T-helper 17 cell (primary cell): ENCODE measurements around the gene CCNK. TPM values are rescaled to one million over a fixed set of nuclear protein-coding genes. Genes with fewer than 3 reads are reported as not detected.

Source experiments
- ATAC-seq: fragments of 150-1000 bp; cut with Tn5 transposase; 2 replicates; pipeline ENCODE4 v1.10.0; 2021; ENCODE audit warnings: mild to moderate bottlenecking, moderate library complexity
- DNase-seq, 3 donors: peaks; one replicate each; pipeline versions ENCODE4 v3.0.0 to v3.0.0-alpha.2; 2020 to 2021
- H3K9me3 ChIP-seq: one replicate; pipeline ENCODE4 v1.7.0; 2013; ENCODE audit warnings: low read length, mild to moderate bottlenecking; ENCODE audit not compliant: control insufficient read depth, poor library complexity, severe bottlenecking
- H3K27ac Mint-ChIP-seq: one replicate; pipeline ENCODE4 v1.8.0; 2022; ENCODE audit warnings: mild to moderate bottlenecking, moderate library complexity, mixed read lengths
- H3K27me3 Mint-ChIP-seq: one replicate; pipeline ENCODE4 v1.8.0; 2022; ENCODE audit warnings: mixed read lengths
- H3K36me3 Mint-ChIP-seq: one replicate; pipeline ENCODE4 v1.8.0; 2022; ENCODE audit warnings: low read depth, mixed read lengths
- H3K4me1 Mint-ChIP-seq: one replicate; pipeline ENCODE4 v1.8.0; 2022; ENCODE audit warnings: mild to moderate bottlenecking, mixed read lengths
- H3K4me3 Mint-ChIP-seq: one replicate; pipeline ENCODE4 v1.8.0; 2022; ENCODE audit warnings: mild to moderate bottlenecking, moderate library complexity, mixed read lengths
- total RNA-seq, 4 donors: library from RNA in 2 of 4; stranded (reverse) in 2 of 4; gene quantifications; one replicate each; pipeline ENCODE4 v1.2.3 and lab custom pipeline; 2022 to 2026

CCNK gene
- total RNA-seq, 2 donors from 2014 or later = 138 to 141 TPM

GRCh38 chr14:99541677-99542470 is 60.7 kb downstream of the CCNK start:
- Mint-ChIP-seq H3K36me3 (no peaks in the 10 kb centered on the region), H3K4me3 (no peak overlapping the region), H3K27me3 (no peaks in the 10 kb centered on the region), H3K4me1 (peaks cover 22% of the 10 kb centered on the region), H3K27ac (no peak overlapping the region)
- H3K9me3 ChIP-seq = no peaks in the 10 kb centered on the region
- ATAC-seq = no peak
- no peak for DNase-seq

DNA sequence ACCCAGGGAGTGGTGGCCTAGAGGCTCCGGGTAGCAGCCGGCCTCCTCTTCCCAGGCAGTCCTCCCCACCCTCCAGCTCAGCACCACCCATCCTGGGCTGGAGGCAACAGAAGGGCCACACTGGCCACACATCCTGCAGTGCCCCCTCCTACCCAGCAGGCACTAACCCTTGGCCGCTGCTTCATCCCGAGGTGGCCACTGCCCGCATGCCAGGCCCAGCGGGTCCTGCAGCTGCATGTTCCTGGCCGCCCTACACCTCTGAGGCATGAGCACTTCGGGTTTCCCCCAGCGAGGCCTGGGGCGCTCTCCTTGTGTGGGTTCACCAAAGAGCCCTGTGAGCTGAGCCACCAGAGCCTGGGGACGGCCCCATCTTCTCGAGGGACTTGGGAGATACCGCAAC is 61.4 kb downstream of the CCNK start:
- Mint-ChIP-seq H3K27ac (peak overlapping the region; percentile 16), H3K4me3 (no peak overlapping the region), H3K4me1 (peaks cover 22% of the 10 kb centered on the region), H3K36me3 (no peaks in the 10 kb centered on the region), H3K27me3 (no peaks in the 10 kb centered on the region)
- ATAC-seq = no peak
- DNase-seq = no peak
- no peaks in the 10 kb centered on the region for H3K9me3 ChIP-seq

DNA sequence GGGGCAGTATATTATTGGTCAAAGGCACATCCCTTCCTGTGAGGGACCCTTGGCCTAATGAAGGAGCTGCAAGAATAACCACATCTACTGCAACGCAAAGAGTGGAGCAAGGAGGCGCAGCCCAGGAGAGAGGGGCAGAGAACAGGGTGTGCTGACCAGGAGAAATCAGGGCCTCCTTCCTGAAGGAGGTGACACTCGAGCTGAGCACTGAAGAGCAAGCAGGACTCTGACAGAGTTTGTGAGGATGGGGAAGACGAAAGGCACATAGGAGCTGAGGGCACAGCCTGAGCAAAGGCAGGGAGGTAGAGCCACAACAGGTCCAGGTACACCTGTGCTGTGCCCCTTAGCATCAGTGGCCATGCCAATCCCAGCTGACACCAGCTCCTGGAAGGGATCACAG is 62.2 kb downstream of the CCNK start:
- Mint-ChIP-seq H3K4me3 (no peak overlapping the region), H3K27ac (peak overlapping the region; percentile 16), H3K27me3 (no peaks in the 10 kb centered on the region), H3K4me1 (peaks cover 25% of the 10 kb centered on the region), H3K36me3 (no peaks in the 10 kb centered on the region)
- H3K9me3 ChIP-seq = no peaks in the 10 kb centered on the region
- ATAC-seq (no peak), DNase-seq (no peak)

- H3K36me3 Mint-ChIP-seq = no peaks in the 10 kb centered on the region
- H3K9me3 ChIP-seq = no peaks in the 10 kb centered on the region
- peaks cover 27% of the 10 kb centered on the region for H3K4me1 Mint-ChIP-seq
- no peak for DNase-seq
- H3K4me3 Mint-ChIP-seq = no peak overlapping the region
- no peak overlapping the region for H3K27ac Mint-ChIP-seq
- no peak for ATAC-seq
- H3K27me3 Mint-ChIP-seq = no peaks in the 10 kb centered on the region
Observed at GRCh38 chr14:99543985-99544384, 62.8 kb downstream of the CCNK start.

GRCh38 chr14:99544991-99545390 is 63.8 kb downstream of the CCNK start:
- Mint-ChIP-seq H3K4me1 (peaks cover 30% of the 10 kb centered on the region), H3K27me3 (no peaks in the 10 kb centered on the region), H3K27ac (no peak overlapping the region), H3K36me3 (no peaks in the 10 kb centered on the region), H3K4me3 (no peak overlapping the region)
- H3K9me3 ChIP-seq = no peaks in the 10 kb centered on the region
- no peak for ATAC-seq
- DNase-seq = no peak

GRCh38 chr14:99545586-99545985 is 64.4 kb downstream of the CCNK start:
- H3K9me3 ChIP-seq = no peaks in the 10 kb centered on the region
- ATAC-seq = no peak
- Mint-ChIP-seq H3K36me3 (no peaks in the 10 kb centered on the region), H3K4me3 (no peak overlapping the region), H3K4me1 (peaks cover 33% of the 10 kb centered on the region), H3K27ac (no peak overlapping the region), H3K27me3 (no peaks in the 10 kb centered on the region)
- DNase-seq = no peak

- no peak for ATAC-seq
Observed at GRCh38 chr14:99546234-99546879, 65.1 kb downstream of the CCNK start.

DNA sequence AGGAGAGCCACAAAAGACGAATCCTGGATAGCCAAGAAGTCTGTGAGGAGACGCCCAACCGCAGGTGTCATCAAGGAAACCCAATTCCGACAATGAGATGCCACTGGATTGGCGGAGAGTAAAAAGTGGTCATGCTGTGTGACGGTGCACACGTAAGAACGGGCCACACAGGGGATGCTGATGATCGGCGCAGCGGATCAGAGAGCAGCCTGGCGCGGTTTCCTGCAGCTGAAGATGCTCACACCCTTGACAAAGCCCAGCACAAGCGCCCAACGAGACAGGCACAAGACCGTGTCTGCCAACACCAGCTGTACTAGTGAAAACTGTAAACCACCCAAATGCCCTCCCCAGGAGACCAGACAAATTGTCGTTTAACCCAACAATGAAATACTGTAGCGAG is 67.0 kb downstream of the CCNK start:
- no peaks in the 10 kb centered on the region for H3K9me3 ChIP-seq
- ATAC-seq (no peak), DNase-seq (no peak)
- Mint-ChIP-seq H3K4me1 (peaks cover 31% of the 10 kb centered on the region), H3K27me3 (no peaks in the 10 kb centered on the region), H3K27ac (no peak overlapping the region), H3K36me3 (peaks cover 3% of the 10 kb centered on the region), H3K4me3 (no peak overlapping the region)

More at GRCh38 chr14:99546234-99546879, 65.1 kb downstream of the CCNK start:
- H3K27me3 Mint-ChIP-seq = no peaks in the 10 kb centered on the region
- H3K4me1 Mint-ChIP-seq = peaks cover 37% of the 10 kb centered on the region
- no peak overlapping the region for H3K27ac Mint-ChIP-seq
- no peak for DNase-seq
- H3K36me3 Mint-ChIP-seq = peaks cover 2% of the 10 kb centered on the region
- H3K4me3 Mint-ChIP-seq = no peak overlapping the region
- no peaks in the 10 kb centered on the region for H3K9me3 ChIP-seq

- no peak for DNase-seq
- H3K36me3 Mint-ChIP-seq = peaks cover 3% of the 10 kb centered on the region
- H3K27me3 Mint-ChIP-seq = no peaks in the 10 kb centered on the region
- no peak for ATAC-seq
- no peak overlapping the region for H3K4me3 Mint-ChIP-seq
- H3K9me3 ChIP-seq = no peaks in the 10 kb centered on the region
- H3K27ac Mint-ChIP-seq = no peak overlapping the region
- H3K4me1 Mint-ChIP-seq = peaks cover 28% of the 10 kb centered on the region
Observed at GRCh38 chr14:99548871-99549515, 67.8 kb downstream of the CCNK start.

DNA sequence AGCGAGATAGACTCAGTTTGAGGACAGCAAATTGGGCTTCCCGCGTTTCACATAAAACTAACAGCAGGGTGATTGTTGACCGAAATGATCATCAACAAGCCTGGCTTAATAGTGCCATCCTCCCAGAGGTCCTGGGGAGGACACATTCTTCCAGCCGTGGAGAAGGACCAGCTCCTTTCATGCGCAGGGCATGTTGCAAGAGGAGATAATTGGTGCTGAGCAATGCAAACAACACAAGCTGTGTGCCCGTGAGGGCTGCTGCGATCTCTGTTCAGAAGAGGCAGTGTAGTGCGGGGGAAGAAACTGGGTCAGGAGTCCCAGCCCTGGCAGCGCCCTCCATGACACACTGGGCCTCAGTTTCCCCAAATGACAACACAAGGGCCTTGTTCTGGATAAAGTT is 68.5 kb downstream of the CCNK start:
- H3K27ac Mint-ChIP-seq = no peak overlapping the region
- H3K9me3 ChIP-seq = no peaks in the 10 kb centered on the region
- H3K36me3 Mint-ChIP-seq = peaks cover 3% of the 10 kb centered on the region
- H3K4me1 Mint-ChIP-seq = peaks cover 27% of the 10 kb centered on the region
- DNase-seq (no peak), ATAC-seq (no peak)
- H3K4me3 Mint-ChIP-seq = no peak overlapping the region
- no peaks in the 10 kb centered on the region for H3K27me3 Mint-ChIP-seq

DNA sequence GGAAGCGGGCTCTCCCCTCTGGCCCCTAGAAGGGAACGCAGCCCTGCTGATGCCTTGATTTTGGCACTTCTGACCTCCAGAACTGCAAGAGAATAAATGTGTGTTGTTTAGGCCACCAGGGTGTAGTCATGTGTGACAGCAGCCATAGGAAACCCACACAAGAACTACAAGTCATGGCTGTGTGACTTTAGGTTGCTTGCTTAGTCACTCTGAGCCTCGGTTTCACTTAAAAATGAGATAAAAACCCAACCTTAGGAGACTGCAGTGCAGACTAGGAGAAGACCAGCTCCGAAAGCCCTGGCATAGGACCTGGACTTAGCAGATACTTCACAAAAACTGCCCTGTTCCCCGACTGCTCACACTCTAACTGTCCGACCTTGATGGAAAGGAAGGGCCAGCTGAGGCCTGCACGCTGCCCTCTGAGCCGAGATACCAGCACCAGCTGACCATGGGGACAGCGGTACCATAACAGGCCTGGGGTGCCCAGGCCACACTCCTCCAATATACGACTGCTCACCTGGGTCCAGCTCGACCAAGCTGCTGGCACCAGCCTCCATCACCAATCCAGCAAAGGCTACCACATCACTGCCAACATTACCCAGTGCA is 69.3 kb downstream of the CCNK start:
- Mint-ChIP-seq H3K4me3 (no peak overlapping the region), H3K4me1 (peaks cover 26% of the 10 kb centered on the region), H3K27ac (no peak overlapping the region), H3K27me3 (no peaks in the 10 kb centered on the region), H3K36me3 (peaks cover 3% of the 10 kb centered on the region)
- DNase-seq = no peak
- no peak for ATAC-seq
- H3K9me3 ChIP-seq = no peaks in the 10 kb centered on the region

GRCh38 chr14:99551034-99551922 is 70.1 kb downstream of the CCNK start:
- peaks cover 3% of the 10 kb centered on the region for H3K36me3 Mint-ChIP-seq
- peaks cover 24% of the 10 kb centered on the region for H3K4me1 Mint-ChIP-seq
- ATAC-seq = no peak
- no peak overlapping the region for H3K27ac Mint-ChIP-seq
- H3K4me3 Mint-ChIP-seq = no peak overlapping the region
- DNase-seq = no peak
- no peaks in the 10 kb centered on the region for H3K27me3 Mint-ChIP-seq
- no peaks in the 10 kb centered on the region for H3K9me3 ChIP-seq
